ENCODE data around the gene DUOXA1. TPM values are rescaled to one million over a fixed set of nuclear protein-coding genes. Genes with fewer than 3 reads are reported as not detected.

DUOXA1 gene
- polyA plus RNA-seq, 2 of the 4 experiments (the other 2 are of a cell fraction): 0.18 to 0.23 TPM

GRCh38 chr15:45168751-45169551 is 39.3 kb upstream of the DUOXA1 start:
- DNase-seq (ENCODE audit: low read depth in 1 of 2, low spot score in 1 of 2) (no peak), FAIRE-seq (no peak), ATAC-seq (no peak)
- Histone ChIP-seq H3K27ac (no peak overlapping the region), H3K4me3 (no peak overlapping the region), H3K4me1 (peaks cover 7% of the 10 kb centered on the region; the same call in 1 of the 3 replicates), H3K4me2 (no peak overlapping the region), H3K9me3 (no peaks in the 10 kb centered on the region)
- ChIA-PET POLR2A (no interaction called here), CTCF (interaction anchor here (1.2 to 3.3 kb wide), 5 partner anchors 10 to 30 kb away, joined by 3 to 19 read pairs (median 10); partner anchors contain the start of gene SHF)
- TF ChIP-seq CBX2 (IDR thresholded peaks at IDR 0.05; ENCODE audit: borderline replicate concordance, low read depth): no peak
- TF ChIP-seq HOXB13 (CRISPR knock-in tag; IDR thresholded peaks at IDR 0.05; ENCODE audit: low read depth): no peak
- no peak for TF ChIP-seq FOSB (CRISPR knock-in tag; IDR thresholded peaks at IDR 0.05)
- TF ChIP-seq REST (IDR thresholded peaks at IDR 0.05): no peak
- TF ChIP-seq JUN (IDR thresholded peaks at IDR 0.05): no peak
- no peak for TF ChIP-seq ELK1 (IDR thresholded peaks at IDR 0.05; ENCODE audit: low read depth, low read length)
- no peak for TF ChIP-seq RARB (CRISPR knock-in tag; IDR thresholded peaks at IDR 0.05)
- TF ChIP-seq NPAS2 (CRISPR knock-in tag; IDR thresholded peaks at IDR 0.05; ENCODE audit: borderline replicate concordance): no peak
- TF ChIP-seq FOSL2 (IDR thresholded peaks at IDR 0.05): no peak
- no peak for TF ChIP-seq FOSL2 (CRISPR knock-in tag; IDR thresholded peaks at IDR 0.05)
- no peak for TF ChIP-seq USF2 (IDR thresholded peaks at IDR 0.05)
- TF ChIP-seq ZNF302 (CRISPR knock-in tag; IDR thresholded peaks at IDR 0.05): no peak
- no peak for TF ChIP-seq MAX (IDR thresholded peaks at IDR 0.05)
- no peak for TF ChIP-seq HMGXB4 (CRISPR knock-in tag; IDR thresholded peaks at IDR 0.05; ENCODE audit: borderline replicate concordance)
- TF ChIP-seq ATOH8 (CRISPR knock-in tag; IDR thresholded peaks at IDR 0.05; ENCODE audit: low read depth): no peak
- no peak for TF ChIP-seq HES2 (IDR thresholded peaks at IDR 0.05)
- TF ChIP-seq CTCF (IDR thresholded peaks at IDR 0.05): no peak
- 85% methylated on average over 6 of the region's 9 CpGs for WGBS (ENCODE audit: missing lambda C conversion rate)
